ENCODE measurements around the gene ATRNL1.

ATRNL1 gene

GRCh38 chr10:115981081-115981480 lies 887.9 kb downstream of the ATRNL1 start:
- no peak for DNase-seq (ENCODE audit: low read depth)

- DNase-seq (ENCODE audit: low read depth): no peak
Observed at GRCh38 chr10:115982076-115982475, 888.9 kb downstream of the ATRNL1 start.

- no peak for DNase-seq (ENCODE audit: low read depth)
Observed at GRCh38 chr10:115982526-115982925, 889.4 kb downstream of the ATRNL1 start.

GRCh38 chr10:115985786-115986185 lies 892.6 kb downstream of the ATRNL1 start:
- no peak for DNase-seq (ENCODE audit: low read depth)

GRCh38 chr10:115988380-115988779 lies 895.2 kb downstream of the ATRNL1 start:
- no peak for DNase-seq (ENCODE audit: low read depth)

- peak; percentile 68 for DNase-seq (ENCODE audit: low read depth)
Observed at GRCh38 chr10:115989621-115990020, 896.5 kb downstream of the ATRNL1 start.

GRCh38 chr10:115992236-115992986 lies 899.2 kb downstream of the ATRNL1 start:
- DNase-seq (ENCODE audit: low read depth): no peak

GRCh38 chr10:115996031-115996430 lies 902.9 kb downstream of the ATRNL1 start:
- DNase-seq (ENCODE audit: low read depth): no peak

- no peak for DNase-seq (ENCODE audit: low read depth)
Observed at GRCh38 chr10:115998301-115998700, 905.1 kb downstream of the ATRNL1 start.

All from amniotic epithelial cell (primary cell).